Naive B cell (primary cell): ENCODE measurements around the gene MB. TPM values are rescaled to one million over a fixed set of nuclear protein-coding genes. Genes with fewer than 3 reads are reported as not detected.
A peak's percentile ranks its signal among the peaks of the same experiment; 100 is the strongest.

Source experiments
- ATAC-seq, 2 donors: fragments of 150-1000 bp; cut with Tn5 transposase; 2 replicates each; pipeline ENCODE4 v1.10.0; 2021; ENCODE audit warnings: low read depth in 2 of 2, mild to moderate bottlenecking in 2 of 2, moderate library complexity in 2 of 2
- DNase-seq: peaks from one replicate; pipeline ENCODE4 v3.0.0; 2022
- H3K27ac Mint-ChIP-seq, 6 donors: one replicate each; pipeline ENCODE4 v1.8.0; 2020 to 2022; ENCODE audit warnings: mild to moderate bottlenecking in 6 of 6, mixed read lengths in 6 of 6, moderate library complexity in 5 of 6, inconsistent platforms in 2 of 6
- H3K27me3 Mint-ChIP-seq, 3 donors: one replicate each; pipeline ENCODE4 v1.8.0; 2021 to 2022; ENCODE audit warnings: mixed read lengths in 3 of 3, mild to moderate bottlenecking in 1 of 3
- H3K36me3 Mint-ChIP-seq, 2 donors: one replicate each; pipeline ENCODE4 v1.8.0; 2020 to 2022; ENCODE audit warnings: mixed read lengths in 2 of 2, inconsistent platforms in 1 of 2, mild to moderate bottlenecking in 1 of 2
- H3K4me1 Mint-ChIP-seq, 3 donors: one replicate each; pipeline ENCODE4 v1.8.0; 2020 to 2022; ENCODE audit warnings: mixed read lengths in 3 of 3, inconsistent platforms in 1 of 3, mild to moderate bottlenecking in 1 of 3, moderate library complexity in 1 of 3
- H3K4me3 Mint-ChIP-seq, 8 donors: one replicate each; pipeline ENCODE4 v1.8.0; 2020 to 2022; ENCODE audit warnings: mild to moderate bottlenecking in 8 of 8, mixed read lengths in 8 of 8, moderate library complexity in 8 of 8, inconsistent platforms in 2 of 8
- H3K9me3 Mint-ChIP-seq, 7 donors: one replicate each; pipeline ENCODE4 v1.8.0; 2020 to 2022; ENCODE audit warnings: mixed read lengths in 7 of 7, mild to moderate bottlenecking in 5 of 7, inconsistent platforms in 2 of 7, moderate library complexity in 1 of 7
- polyA plus RNA-seq, 6 donors: library from polyadenylated mRNA; unstranded; fragments of 300-500 nt; fragmentation: Illumina TruSeq; gene quantifications; one replicate each; pipeline ENCODE4 v1.2.3, GENCODE V29; 2021; ENCODE audit warnings: low read depth in 6 of 6

Gene MB
- polyA plus RNA-seq, 6 donors from 2014 or later = not detected

- ATAC-seq = no peak
- H3K9me3 Mint-ChIP-seq = no peaks in the 10 kb centered on the region
- no peaks in the 10 kb centered on the region for H3K36me3 Mint-ChIP-seq
- DNase-seq = no peak
- peak overlapping the region; percentile 93 to 100 (median 98) for H3K4me3 Mint-ChIP-seq
- H3K27ac Mint-ChIP-seq = peak overlapping the region; percentile 92 to 99 (median 97)
- no peaks in the 10 kb centered on the region for H3K27me3 Mint-ChIP-seq
- H3K4me1 Mint-ChIP-seq = peaks cover 25 to 40% (median 32%) of the 10 kb centered on the region in 3 donors
Observed at GRCh38 chr22:35649026-35649553, 32.0 kb upstream of the MB start.

- Mint-ChIP-seq H3K27me3 (no peaks in the 10 kb centered on the region), H3K27ac (peak within 1 kb of the TSS; percentile 92 to 99 (median 97)), H3K36me3 (no peaks in the 10 kb centered on the region), H3K9me3 (no peaks in the 10 kb centered on the region), H3K4me1 (peaks cover 25 to 35% (median 27%) of the 10 kb centered on the region in 3 donors), H3K4me3 (peak within 1 kb of the TSS; percentile 93 to 100 (median 98))
- ATAC-seq = peak; percentile 71 to 77
- peak; percentile 40 for DNase-seq
Observed at GRCh38 chr22:35648066-35649025, 31.2 kb upstream of the MB start, which contains the start of gene APOL6. TSS of gene APOL6 (plus strand) at chr22:35648446. CDS start at chr22:35656426, 7,980 bp downstream.

GRCh38 chr22:35645646-35646045 is 28.5 kb upstream of the MB start:
- Mint-ChIP-seq H3K4me3 (no peak overlapping the region), H3K36me3 (no peaks in the 10 kb centered on the region), H3K9me3 (no peaks in the 10 kb centered on the region), H3K27me3 (peaks cover 3 to 9% (median 4%) of the 10 kb centered on the region in 3 donors), H3K27ac (no peak overlapping the region), H3K4me1 (peaks cover 25 to 35% (median 27%) of the 10 kb centered on the region in 3 donors)
- DNase-seq = no peak
- ATAC-seq = no peak

GRCh38 chr22:35643991-35644390 is 26.9 kb upstream of the MB start:
- Mint-ChIP-seq H3K27ac (no peak overlapping the region), H3K36me3 (no peaks in the 10 kb centered on the region), H3K4me1 (peaks cover 14 to 20% (median 16%) of the 10 kb centered on the region in 3 donors), H3K9me3 (no peaks in the 10 kb centered on the region), H3K4me3 (no peak overlapping the region), H3K27me3 (peaks cover 4 to 14% (median 8%) of the 10 kb centered on the region in 3 donors)
- ATAC-seq (no peak), DNase-seq (no peak)

- H3K4me3 Mint-ChIP-seq = no peak overlapping the region
- H3K4me1 Mint-ChIP-seq = peaks cover 4 to 6% (median 4%) of the 10 kb centered on the region in 3 donors
- no peaks in the 10 kb centered on the region for H3K36me3 Mint-ChIP-seq
- ATAC-seq = no peak
- H3K27ac Mint-ChIP-seq = no peak overlapping the region
- peaks cover 10 to 30% (median 23%) of the 10 kb centered on the region in 3 donors for H3K27me3 Mint-ChIP-seq
- no peak for DNase-seq
- no peaks in the 10 kb centered on the region for H3K9me3 Mint-ChIP-seq
Observed at GRCh38 chr22:35642305-35642741, 25.2 kb upstream of the MB start.

- ATAC-seq (no peak), DNase-seq (no peak)
- Mint-ChIP-seq H3K4me1 (no peaks in the 10 kb centered on the region), H3K4me3 (no peak overlapping the region), H3K9me3 (no peaks in the 10 kb centered on the region), H3K27ac (no peak overlapping the region), H3K36me3 (no peaks in the 10 kb centered on the region), H3K27me3 (peaks cover 10 to 36% (median 24%) of the 10 kb centered on the region in 3 donors)
Observed at GRCh38 chr22:35641494-35642120, 24.5 kb upstream of the MB start.

DNA sequence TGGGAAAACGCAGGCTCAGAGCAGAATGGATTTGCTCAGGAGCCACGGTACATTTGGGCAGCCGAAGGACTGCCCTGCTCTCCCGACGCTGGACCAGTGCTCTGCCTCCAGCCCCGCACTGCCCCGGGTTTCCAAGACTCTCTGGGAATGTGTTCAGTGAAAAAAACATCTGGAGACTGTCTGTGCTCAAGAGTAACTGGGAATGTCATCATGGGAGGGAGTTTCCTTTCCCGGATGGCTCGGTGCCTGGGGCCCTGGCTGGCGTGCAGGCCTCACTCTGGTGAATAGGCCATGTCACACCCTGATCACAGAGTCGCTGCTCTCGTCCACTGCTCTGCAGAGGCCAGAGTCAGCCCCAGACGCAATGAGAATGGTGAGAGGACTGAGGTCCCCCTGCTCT is 21.3 kb upstream of the MB start:
- Mint-ChIP-seq H3K27me3 (peaks cover 17 to 36% (median 29%) of the 10 kb centered on the region in 3 donors), H3K27ac (no peak overlapping the region), H3K4me3 (no peak overlapping the region), H3K9me3 (peaks cover 0 to 2% (median 0%) of the 10 kb centered on the region in 7 donors), H3K36me3 (no peaks in the 10 kb centered on the region), H3K4me1 (no peaks in the 10 kb centered on the region)
- DNase-seq = no peak
- no peak for ATAC-seq

DNA sequence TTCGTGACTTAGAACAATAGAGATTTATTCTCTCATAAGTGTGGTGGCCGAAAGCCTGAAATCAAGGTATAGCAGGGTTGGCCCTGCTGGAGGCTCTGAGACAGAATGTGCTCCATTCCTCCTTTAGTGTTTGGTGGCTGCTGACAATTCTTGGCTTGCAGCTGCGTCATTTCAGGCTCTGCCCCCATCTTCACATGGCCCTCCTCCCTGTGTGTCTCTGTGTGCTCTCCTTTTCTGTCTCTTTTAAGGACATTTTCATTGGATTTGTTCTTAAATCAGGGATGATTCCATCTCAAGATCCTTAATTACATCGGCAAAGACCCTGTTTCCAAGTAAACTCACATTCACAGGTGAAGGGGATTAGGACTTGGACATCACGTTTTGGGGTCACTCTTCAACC is 20.9 kb upstream of the MB start:
- H3K27me3 Mint-ChIP-seq = peaks cover 21 to 36% (median 33%) of the 10 kb centered on the region in 3 donors
- ATAC-seq (no peak), DNase-seq (no peak)
- peak overlapping the region in 1 of 6 donors; percentile 43 for H3K27ac Mint-ChIP-seq
- no peaks in the 10 kb centered on the region for H3K4me1 Mint-ChIP-seq
- no peaks in the 10 kb centered on the region for H3K36me3 Mint-ChIP-seq
- no peak overlapping the region for H3K4me3 Mint-ChIP-seq
- H3K9me3 Mint-ChIP-seq = peaks cover 0 to 2% (median 0%) of the 10 kb centered on the region in 7 donors

DNA sequence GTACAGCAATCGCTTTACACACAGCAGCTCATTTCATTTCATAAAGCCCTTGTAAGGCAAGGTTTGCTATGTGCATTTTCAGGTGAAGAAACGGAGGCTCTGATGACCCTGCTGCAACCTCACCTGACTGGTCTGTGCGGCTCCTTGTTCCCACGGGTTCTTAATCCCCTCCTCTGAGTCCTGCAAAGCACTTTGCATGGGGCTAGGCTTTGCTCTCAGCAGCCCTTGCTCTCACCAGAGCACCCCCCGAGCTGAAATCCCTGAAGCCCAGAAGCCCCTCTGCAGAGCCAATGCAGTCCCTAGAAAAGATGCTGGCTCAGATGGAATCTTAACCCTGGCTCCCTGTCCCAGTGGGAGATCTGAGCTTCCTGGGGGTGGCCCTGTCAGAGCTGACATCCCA is 20.1 kb upstream of the MB start:
- Mint-ChIP-seq H3K27me3 (peaks cover 22 to 36% (median 33%) of the 10 kb centered on the region in 3 donors), H3K27ac (no peak overlapping the region), H3K4me3 (no peak overlapping the region), H3K36me3 (no peaks in the 10 kb centered on the region), H3K4me1 (no peaks in the 10 kb centered on the region), H3K9me3 (peaks cover 0 to 2% (median 0%) of the 10 kb centered on the region in 7 donors)
- DNase-seq (no peak), ATAC-seq (no peak)

DNA sequence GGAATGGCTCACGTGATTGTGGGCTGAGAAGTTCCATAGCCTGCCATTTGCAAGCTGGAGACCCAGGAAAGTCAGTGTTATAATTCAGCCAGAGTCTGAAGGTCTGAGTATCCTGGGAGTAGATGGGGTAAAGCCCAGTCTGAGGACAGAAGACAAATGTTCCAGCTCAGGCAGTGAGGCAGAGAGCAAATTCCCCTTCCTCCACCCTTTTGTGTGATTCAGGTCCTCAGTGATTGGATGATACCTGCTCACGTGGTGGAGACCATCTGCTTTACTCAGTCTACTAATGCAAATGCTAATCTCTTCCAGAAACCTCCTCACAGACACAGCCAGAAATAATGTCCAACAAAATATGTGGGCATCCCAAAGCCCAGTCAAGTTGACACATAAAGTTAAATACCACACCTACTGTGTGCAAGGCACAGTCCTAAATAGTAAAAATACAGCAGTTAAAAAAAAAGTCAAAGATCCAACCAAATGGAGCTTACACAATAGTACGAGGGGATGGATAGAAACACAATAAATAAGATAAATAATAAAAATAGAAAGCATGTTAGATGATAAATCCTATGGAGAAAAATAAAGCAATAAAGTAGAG is 17.9 kb upstream of the MB start:
- H3K4me3 Mint-ChIP-seq = no peak overlapping the region
- ATAC-seq = no peak
- DNase-seq = no peak
- peaks cover 0 to under 1% of the 10 kb centered on the region in 2 donors for H3K36me3 Mint-ChIP-seq
- peaks cover 0 to under 1% (median 0%) of the 10 kb centered on the region in 3 donors for H3K4me1 Mint-ChIP-seq
- peaks cover 19 to 34% (median 29%) of the 10 kb centered on the region in 3 donors for H3K27me3 Mint-ChIP-seq
- H3K9me3 Mint-ChIP-seq = peaks cover 0 to 2% (median 0%) of the 10 kb centered on the region in 7 donors
- H3K27ac Mint-ChIP-seq = no peak overlapping the region

GRCh38 chr22:35634015-35634414 is 16.9 kb upstream of the MB start:
- no peak for ATAC-seq
- Mint-ChIP-seq H3K4me1 (peaks cover 7 to 8% (median 7%) of the 10 kb centered on the region in 3 donors), H3K4me3 (no peak overlapping the region), H3K9me3 (peaks cover 0 to 2% (median 0%) of the 10 kb centered on the region in 7 donors), H3K36me3 (peaks cover 0 to 8% of the 10 kb centered on the region in 2 donors), H3K27ac (no peak overlapping the region), H3K27me3 (peaks cover 27 to 42% (median 36%) of the 10 kb centered on the region in 3 donors)
- no peak for DNase-seq

GRCh38 chr22:35633520-35633919 is 16.4 kb upstream of the MB start:
- peak overlapping the region in 1 of 6 donors; percentile 81 for H3K27ac Mint-ChIP-seq
- no peak for ATAC-seq

GRCh38 chr22:35632935-35633334 is 15.8 kb upstream of the MB start:
- Mint-ChIP-seq H3K27me3 (peaks cover 24 to 42% (median 33%) of the 10 kb centered on the region in 3 donors), H3K9me3 (peaks cover 0 to 4% (median 0%) of the 10 kb centered on the region in 7 donors), H3K36me3 (peaks cover 0 to 8% of the 10 kb centered on the region in 2 donors), H3K27ac (no peak overlapping the region), H3K4me3 (no peak overlapping the region), H3K4me1 (peaks cover 7 to 10% (median 8%) of the 10 kb centered on the region in 3 donors)
- DNase-seq = no peak
- ATAC-seq = no peak

More at GRCh38 chr22:35633520-35633919, 16.4 kb upstream of the MB start:
- Mint-ChIP-seq H3K4me3 (no peak overlapping the region), H3K27me3 (peaks cover 27 to 43% (median 34%) of the 10 kb centered on the region in 3 donors), H3K4me1 (peaks cover 7 to 8% (median 7%) of the 10 kb centered on the region in 3 donors), H3K9me3 (peaks cover 0 to 2% (median 0%) of the 10 kb centered on the region in 7 donors), H3K36me3 (peaks cover 0 to 8% of the 10 kb centered on the region in 2 donors)
- no peak for DNase-seq
